ENCODE results near the gene CCDC88C. TPM values are rescaled to one million over a fixed set of nuclear protein-coding genes. Genes with fewer than 3 reads are reported as not detected.

CCDC88C gene
- total RNA-seq, 1 experiment from 2014 or later, result 64.8 TPM

GRCh38 chr14:91380610-91381371 is 36.8 kb downstream of the CCDC88C start:
- no peak for DNase-seq (ENCODE audit: low spot score)
- Mint-ChIP-seq H3K4me1 (peaks cover 89% of the 10 kb centered on the region), H3K27ac (peak overlapping the region; percentile 48), H3K9me3 (no peaks in the 10 kb centered on the region), H3K27me3 (ENCODE audit: low read depth) (no peaks in the 10 kb centered on the region), H3K4me3 (no peak overlapping the region), H3K36me3 (no peaks in the 10 kb centered on the region)
- ChIA-PET POLR2A (no interaction called here), CTCF (no interaction called here)
- peak; percentile 10; the same call in 1 of the 2 replicates for ATAC-seq
- no peak for TF ChIP-seq GABPB1 (CRISPR knock-in tag; IDR thresholded peaks at IDR 0.05)

DNA sequence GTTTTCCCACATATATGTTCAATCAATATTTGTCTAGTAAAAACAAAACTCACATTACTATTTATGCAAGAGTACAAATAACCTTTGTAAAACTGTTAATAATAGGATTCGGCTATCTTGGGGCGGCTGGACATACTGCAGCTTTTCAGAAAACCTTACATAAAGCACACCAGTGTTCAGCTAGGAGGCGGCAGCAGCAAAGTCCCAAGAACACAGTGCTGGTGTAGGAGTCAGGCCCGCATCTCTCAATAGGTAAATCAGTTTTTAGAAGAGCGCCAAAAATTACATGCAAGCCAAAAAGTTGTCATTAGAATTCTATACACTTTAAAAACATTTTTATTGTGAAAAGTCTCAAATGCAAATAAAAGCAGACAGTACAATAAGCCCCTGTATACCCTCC is 37.5 kb downstream of the CCDC88C start:
- H3K27ac Mint-ChIP-seq, result no peak overlapping the region; the same call in 1 of the 2 replicates
- ChIA-PET POLR2A (no interaction called here), CTCF (interaction anchor here (1.1 kb wide), 1 partner anchor 14 kb away, joined by 4 read pairs; no protein-coding TSS in a partner anchor)
- TF ChIP-seq ZNF532 (CRISPR knock-in tag; IDR thresholded peaks at IDR 0.05; ENCODE audit: borderline replicate concordance) (no peak), ERG (CRISPR knock-in tag; IDR thresholded peaks at IDR 0.05) (no peak), HMGXB4 (CRISPR knock-in tag; IDR thresholded peaks at IDR 0.05) (no peak), NR1H2 (CRISPR knock-in tag; IDR thresholded peaks at IDR 0.05) (no peak)
- TF ChIP-seq, protein P1, sequence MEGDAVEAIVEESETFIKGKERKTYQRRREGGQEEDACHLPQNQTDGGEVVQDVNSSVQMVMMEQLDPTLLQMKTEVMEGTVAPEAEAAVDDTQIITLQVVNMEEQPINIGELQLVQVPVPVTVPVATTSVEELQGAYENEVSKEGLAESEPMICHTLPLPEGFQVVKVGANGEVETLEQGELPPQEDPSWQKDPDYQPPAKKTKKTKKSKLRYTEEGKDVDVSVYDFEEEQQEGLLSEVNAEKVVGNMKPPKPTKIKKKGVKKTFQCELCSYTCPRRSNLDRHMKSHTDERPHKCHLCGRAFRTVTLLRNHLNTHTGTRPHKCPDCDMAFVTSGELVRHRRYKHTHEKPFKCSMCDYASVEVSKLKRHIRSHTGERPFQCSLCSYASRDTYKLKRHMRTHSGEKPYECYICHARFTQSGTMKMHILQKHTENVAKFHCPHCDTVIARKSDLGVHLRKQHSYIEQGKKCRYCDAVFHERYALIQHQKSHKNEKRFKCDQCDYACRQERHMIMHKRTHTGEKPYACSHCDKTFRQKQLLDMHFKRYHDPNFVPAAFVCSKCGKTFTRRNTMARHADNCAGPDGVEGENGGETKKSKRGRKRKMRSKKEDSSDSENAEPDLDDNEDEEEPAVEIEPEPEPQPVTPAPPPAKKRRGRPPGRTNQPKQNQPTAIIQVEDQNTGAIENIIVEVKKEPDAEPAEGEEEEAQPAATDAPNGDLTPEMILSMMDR (IDR thresholded peaks at IDR 0.05), result no peak
- ATAC-seq, result no peak
- no peak overlapping the region for H3K4me3 Mint-ChIP-seq
- H3K4me1 Mint-ChIP-seq, result peaks cover 95% of the 10 kb centered on the region
- no peaks in the 10 kb centered on the region for H3K36me3 Mint-ChIP-seq
- no peaks in the 10 kb centered on the region for H3K27me3 Mint-ChIP-seq (ENCODE audit: low read depth)
- H3K9me3 Mint-ChIP-seq, result no peaks in the 10 kb centered on the region
- DNase-seq (ENCODE audit: low spot score), result no peak

DNA sequence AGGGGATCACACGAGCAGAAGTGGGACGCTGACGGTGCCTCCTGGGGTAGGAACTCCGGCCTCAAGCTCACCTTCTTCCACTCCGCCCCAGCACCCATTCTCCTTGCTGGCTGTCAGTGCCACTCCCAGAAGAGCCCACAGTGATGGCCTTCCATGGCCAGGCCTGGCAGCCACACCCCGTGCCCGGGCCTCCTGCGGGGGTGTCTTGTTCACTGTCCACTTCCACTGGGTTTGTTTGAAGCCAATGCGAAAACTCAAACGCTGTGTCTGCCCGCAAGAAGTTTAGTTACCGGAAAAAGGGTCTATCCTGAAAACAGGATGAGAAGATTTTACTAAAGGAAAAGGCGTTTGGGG is 38.1 kb downstream of the CCDC88C start:
- H3K4me3 Mint-ChIP-seq, result no peak overlapping the region
- no peaks in the 10 kb centered on the region for H3K36me3 Mint-ChIP-seq
- no peak for DNase-seq (ENCODE audit: low spot score)
- no peak for ATAC-seq
- no peaks in the 10 kb centered on the region for H3K27me3 Mint-ChIP-seq (ENCODE audit: low read depth)
- ChIA-PET CTCF (interaction anchor here (1.1 kb wide), 1 partner anchor 13 kb away, joined by 4 read pairs; no protein-coding TSS in a partner anchor), POLR2A (no interaction called here)
- peaks cover 95% of the 10 kb centered on the region for H3K4me1 Mint-ChIP-seq
- peak overlapping the region; percentile 55; the same call in 1 of the 2 replicates for H3K27ac Mint-ChIP-seq
- no peaks in the 10 kb centered on the region for H3K9me3 Mint-ChIP-seq
- TF ChIP-seq ZNF138 (CRISPR knock-in tag; conservative IDR thresholded peaks at IDR 0.05) (no peak), ZNF671 (CRISPR knock-in tag; IDR thresholded peaks at IDR 0.05) (no peak), SOX15 (CRISPR knock-in tag; IDR thresholded peaks at IDR 0.05) (no peak), ATF3 (CRISPR knock-in tag; conservative IDR thresholded peaks at IDR 0.05) (no peak), SMAD3 (CRISPR knock-in tag; IDR thresholded peaks at IDR 0.05; ENCODE audit: borderline replicate concordance) (no peak), CBFB (CRISPR knock-in tag; IDR thresholded peaks at IDR 0.05; ENCODE audit: low read depth) (no peak), MXD4 (CRISPR knock-in tag; IDR thresholded peaks at IDR 0.05; ENCODE audit: borderline replicate concordance) (no peak), TCF7 (CRISPR knock-in tag; IDR thresholded peaks at IDR 0.05; ENCODE audit: low read depth) (no peak), FOXJ3 (CRISPR knock-in tag; IDR thresholded peaks at IDR 0.05; ENCODE audit: borderline replicate concordance) (no peak)
- TF ChIP-seq, protein P1 (IDR thresholded peaks at IDR 0.05), result no peak
- TF ChIP-seq, protein P2, sequence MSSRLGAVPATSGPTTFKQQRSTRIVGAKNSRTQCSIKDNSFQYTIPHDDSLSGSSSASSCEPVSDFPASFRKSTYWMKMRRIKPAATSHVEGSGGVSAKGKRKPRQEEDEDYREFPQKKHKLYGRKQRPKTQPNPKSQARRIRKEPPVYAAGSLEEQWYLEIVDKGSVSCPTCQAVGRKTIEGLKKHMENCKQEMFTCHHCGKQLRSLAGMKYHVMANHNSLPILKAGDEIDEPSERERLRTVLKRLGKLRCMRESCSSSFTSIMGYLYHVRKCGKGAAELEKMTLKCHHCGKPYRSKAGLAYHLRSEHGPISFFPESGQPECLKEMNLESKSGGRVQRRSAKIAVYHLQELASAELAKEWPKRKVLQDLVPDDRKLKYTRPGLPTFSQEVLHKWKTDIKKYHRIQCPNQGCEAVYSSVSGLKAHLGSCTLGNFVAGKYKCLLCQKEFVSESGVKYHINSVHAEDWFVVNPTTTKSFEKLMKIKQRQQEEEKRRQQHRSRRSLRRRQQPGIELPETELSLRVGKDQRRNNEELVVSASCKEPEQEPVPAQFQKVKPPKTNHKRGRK (CRISPR knock-in tag; IDR thresholded peaks at IDR 0.05; ENCODE audit: borderline replicate concordance), result no peak
